ENCODE measurements around the gene SNX11.
A peak's percentile ranks its signal among the peaks of the same experiment; 100 is the strongest.

DNA sequence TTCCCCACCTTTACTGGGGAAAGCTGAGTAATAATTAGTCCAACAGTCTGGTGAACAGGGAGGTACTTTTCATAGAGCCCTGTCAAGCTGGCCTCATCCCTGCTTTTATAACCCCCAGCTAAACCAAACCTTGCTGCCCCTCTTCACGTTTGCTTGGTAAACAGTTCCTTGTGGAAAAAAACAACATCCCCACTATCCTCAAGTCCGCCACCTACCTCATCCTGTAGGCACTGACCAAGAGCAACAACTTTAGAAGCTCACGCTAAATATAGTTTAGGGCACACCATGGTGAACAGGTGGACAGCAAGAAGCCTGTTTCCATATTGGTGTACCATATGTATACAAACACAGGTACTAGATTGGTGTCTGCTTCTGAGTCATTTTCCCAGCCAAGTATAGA lies 42.9 kb upstream of the SNX11 start:
- TF ChIP-seq EZH2 (IDR thresholded peaks at IDR 0.05; ENCODE audit: borderline replicate concordance, low read depth, low read length, severe bottlenecking) (no peak), POLR2A (IDR thresholded peaks at IDR 0.05; ENCODE audit: low read depth, low read length) (peak; percentile 6)
- TF ChIP-seq, protein P1, sequence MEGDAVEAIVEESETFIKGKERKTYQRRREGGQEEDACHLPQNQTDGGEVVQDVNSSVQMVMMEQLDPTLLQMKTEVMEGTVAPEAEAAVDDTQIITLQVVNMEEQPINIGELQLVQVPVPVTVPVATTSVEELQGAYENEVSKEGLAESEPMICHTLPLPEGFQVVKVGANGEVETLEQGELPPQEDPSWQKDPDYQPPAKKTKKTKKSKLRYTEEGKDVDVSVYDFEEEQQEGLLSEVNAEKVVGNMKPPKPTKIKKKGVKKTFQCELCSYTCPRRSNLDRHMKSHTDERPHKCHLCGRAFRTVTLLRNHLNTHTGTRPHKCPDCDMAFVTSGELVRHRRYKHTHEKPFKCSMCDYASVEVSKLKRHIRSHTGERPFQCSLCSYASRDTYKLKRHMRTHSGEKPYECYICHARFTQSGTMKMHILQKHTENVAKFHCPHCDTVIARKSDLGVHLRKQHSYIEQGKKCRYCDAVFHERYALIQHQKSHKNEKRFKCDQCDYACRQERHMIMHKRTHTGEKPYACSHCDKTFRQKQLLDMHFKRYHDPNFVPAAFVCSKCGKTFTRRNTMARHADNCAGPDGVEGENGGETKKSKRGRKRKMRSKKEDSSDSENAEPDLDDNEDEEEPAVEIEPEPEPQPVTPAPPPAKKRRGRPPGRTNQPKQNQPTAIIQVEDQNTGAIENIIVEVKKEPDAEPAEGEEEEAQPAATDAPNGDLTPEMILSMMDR (IDR thresholded peaks at IDR 0.05; ENCODE audit: extremely low read depth in 1 of 2, insufficient read depth in 1 of 2, low read depth in 1 of 2, low read length in 2 of 2) = no peak
- TF ChIP-seq, protein P2, sequence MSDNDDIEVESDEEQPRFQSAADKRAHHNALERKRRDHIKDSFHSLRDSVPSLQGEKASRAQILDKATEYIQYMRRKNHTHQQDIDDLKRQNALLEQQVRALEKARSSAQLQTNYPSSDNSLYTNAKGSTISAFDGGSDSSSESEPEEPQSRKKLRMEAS (IDR thresholded peaks at IDR 0.05; ENCODE audit: insufficient read depth, insufficient read length) = no peak

Measured in endothelial cell of umbilical vein (primary cell).